CD4-positive, alpha-beta T cell (primary cell): Measurements from ENCODE around the gene TTC8. TPM values are rescaled to one million over a fixed set of nuclear protein-coding genes. Genes with fewer than 3 reads are reported as not detected.

Experiments used
- ATAC-seq: fragments of 200-7000 bp; cut with Tn5 transposase; one replicate; pipeline ENCODE4 v1.10.0; 2022; ENCODE audit warnings: mild to moderate bottlenecking; ENCODE audit not compliant: poor library complexity
- CTCF ChIA-PET: fragments of 350-600 bp; sonication (Branson Sonifier 250); formaldehyde crosslinking; loops from one replicate; lab custom pipeline; 2021; ENCODE audit warnings: antibody characterized with exemption, inconsistent platforms; lab: Charles Lee
- POLR2A ChIA-PET: fragments of 350-600 bp; sonication (Branson Sonifier 250); formaldehyde crosslinking; loops from one replicate; lab custom pipeline; 2021; ENCODE audit warnings: antibody characterized with exemption, inconsistent platforms; lab: Charles Lee
- DNase-seq, 14 experiments: peaks; one replicate each; pipeline ENCODE4 v3.0.0-alpha.2; 2013 to 2020; ENCODE audit warnings: mixed read lengths in 2 of 14
- H3K27ac ChIP-seq, 2 donors: one replicate each; pipeline versions ENCODE4 v1.5.1 to v1.7.0; 2013; ENCODE audit warnings: low read length in 2 of 2, low read depth in 1 of 2, mild to moderate bottlenecking in 1 of 2
- H3K27me3 ChIP-seq, 2 experiments: 1 replicate in 1 of 2; 2 replicates in 1 of 2; pipeline versions ENCODE4 v1.6.1 to v1.7.0; 2013; ENCODE audit warnings: low read length in 2 of 2, control low read depth in 1 of 2, mild to moderate bottlenecking in 1 of 2, moderate library complexity in 1 of 2; ENCODE audit not compliant: insufficient read depth in 2 of 2, control insufficient read depth in 1 of 2
- H3K36me3 ChIP-seq: one replicate; pipeline ENCODE4 v1.6.1; 2013; ENCODE audit warnings: low read length, control low read depth; ENCODE audit not compliant: insufficient read depth
- H3K4me1 ChIP-seq: one replicate; pipeline ENCODE4 v1.6.1; 2013; ENCODE audit warnings: low read length, control low read depth; ENCODE audit not compliant: insufficient read depth
- H3K4me3 ChIP-seq: one replicate; pipeline ENCODE4 v1.5.1; 2013; ENCODE audit warnings: mild to moderate bottlenecking, low read length, moderate library complexity
- H3K9me3 ChIP-seq, 2 experiments: 1 replicate in 1 of 2; 2 replicates in 1 of 2; pipeline versions ENCODE4 v1.6.1 to v1.7.0; 2013; ENCODE audit warnings: low read length in 2 of 2, mild to moderate bottlenecking in 2 of 2, control low read depth in 1 of 2, moderate library complexity in 1 of 2; ENCODE audit not compliant: control insufficient read depth in 1 of 2, insufficient read depth in 1 of 2
- H3K27ac Mint-ChIP-seq: one replicate; pipeline ENCODE4 v1.8.0; 2020; ENCODE audit warnings: mixed read lengths
- H3K27me3 Mint-ChIP-seq: one replicate; pipeline ENCODE4 v1.8.0; 2021; ENCODE audit warnings: mixed read lengths
- H3K36me3 Mint-ChIP-seq: one replicate; pipeline ENCODE4 v1.8.0; 2021; ENCODE audit warnings: low read depth, mixed read lengths
- H3K4me1 Mint-ChIP-seq: one replicate; pipeline ENCODE4 v1.8.0; 2021; ENCODE audit warnings: low read depth, mixed read lengths
- H3K4me3 Mint-ChIP-seq: one replicate; pipeline ENCODE4 v1.8.0; 2020; ENCODE audit warnings: mild to moderate bottlenecking, mixed read lengths
- H3K9me3 Mint-ChIP-seq: one replicate; pipeline ENCODE4 v1.8.0; 2020; ENCODE audit warnings: mixed read lengths
- intact Hi-C, 2 experiments: fragments of 100-400 bp; cut with DNase I in 1 of 2; cut with micrococcal nuclease in 1 of 2; formaldehyde crosslinking; loops; one replicate each; pipeline versions ENCODE4 v1.15.1 to v1.9.0; 2023 to 2025; cut with DNase I, micrococcal nuclease
- total RNA-seq, 174 experiments: library from RNA in 2 of 174; stranded (reverse) in 2 of 174; gene quantifications; one replicate each; pipeline ENCODE4 v1.2.3 and lab custom pipeline; 2021 to 2026
- TF ChIP-seq, protein P1 (sequence below): fragments of 200-600 bp; IDR thresholded peaks from one replicate; pipeline ENCODE4 v1.8.0; 2022; ENCODE audit warnings: antibody characterized with exemption, mild to moderate bottlenecking

Gene TTC8
- total RNA-seq, 2 experiments from 2014 or later: 1.6 to 2.1 TPM

DNA sequence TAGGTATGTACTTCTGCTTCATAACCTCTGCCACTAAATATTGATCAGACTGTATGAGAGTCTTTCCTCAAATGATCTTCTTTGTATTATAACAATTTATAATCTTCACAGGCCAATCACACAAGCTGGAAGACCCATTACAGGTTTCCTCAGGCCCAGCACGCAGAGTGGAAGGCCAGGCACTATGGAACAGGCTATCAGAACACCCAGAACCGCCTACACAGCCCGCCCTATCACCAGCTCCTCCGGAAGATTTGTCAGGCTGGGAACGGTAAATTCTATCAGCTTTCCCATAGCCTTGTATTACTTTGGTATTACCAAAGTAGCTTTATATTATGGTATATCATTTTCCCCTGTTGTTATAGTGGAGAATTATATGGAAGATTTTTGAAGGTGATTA lies 16.5 kb downstream of the TTC8 start:
- H3K4me3 Mint-ChIP-seq: no peak overlapping the region
- H3K36me3 Mint-ChIP-seq: no peaks in the 10 kb centered on the region
- H3K27ac Mint-ChIP-seq: no peak overlapping the region
- no peak overlapping the region for H3K27ac ChIP-seq
- ChIA-PET CTCF (no interaction called here), POLR2A (no interaction called here)
- no peaks in the 10 kb centered on the region for H3K9me3 Mint-ChIP-seq
- TF ChIP-seq, protein P1, sequence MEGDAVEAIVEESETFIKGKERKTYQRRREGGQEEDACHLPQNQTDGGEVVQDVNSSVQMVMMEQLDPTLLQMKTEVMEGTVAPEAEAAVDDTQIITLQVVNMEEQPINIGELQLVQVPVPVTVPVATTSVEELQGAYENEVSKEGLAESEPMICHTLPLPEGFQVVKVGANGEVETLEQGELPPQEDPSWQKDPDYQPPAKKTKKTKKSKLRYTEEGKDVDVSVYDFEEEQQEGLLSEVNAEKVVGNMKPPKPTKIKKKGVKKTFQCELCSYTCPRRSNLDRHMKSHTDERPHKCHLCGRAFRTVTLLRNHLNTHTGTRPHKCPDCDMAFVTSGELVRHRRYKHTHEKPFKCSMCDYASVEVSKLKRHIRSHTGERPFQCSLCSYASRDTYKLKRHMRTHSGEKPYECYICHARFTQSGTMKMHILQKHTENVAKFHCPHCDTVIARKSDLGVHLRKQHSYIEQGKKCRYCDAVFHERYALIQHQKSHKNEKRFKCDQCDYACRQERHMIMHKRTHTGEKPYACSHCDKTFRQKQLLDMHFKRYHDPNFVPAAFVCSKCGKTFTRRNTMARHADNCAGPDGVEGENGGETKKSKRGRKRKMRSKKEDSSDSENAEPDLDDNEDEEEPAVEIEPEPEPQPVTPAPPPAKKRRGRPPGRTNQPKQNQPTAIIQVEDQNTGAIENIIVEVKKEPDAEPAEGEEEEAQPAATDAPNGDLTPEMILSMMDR: no peak
- no peaks in the 10 kb centered on the region for H3K27me3 ChIP-seq
- H3K4me1 Mint-ChIP-seq: no peaks in the 10 kb centered on the region
- ATAC-seq (no peak), DNase-seq (no peak)
- H3K27me3 Mint-ChIP-seq: peaks cover 5% of the 10 kb centered on the region
- no peaks in the 10 kb centered on the region for H3K9me3 ChIP-seq
- no peaks in the 10 kb centered on the region for H3K36me3 ChIP-seq
- intact Hi-C loops: no loop called here
- H3K4me1 ChIP-seq: no peaks in the 10 kb centered on the region
- H3K4me3 ChIP-seq: no peak overlapping the region

DNA sequence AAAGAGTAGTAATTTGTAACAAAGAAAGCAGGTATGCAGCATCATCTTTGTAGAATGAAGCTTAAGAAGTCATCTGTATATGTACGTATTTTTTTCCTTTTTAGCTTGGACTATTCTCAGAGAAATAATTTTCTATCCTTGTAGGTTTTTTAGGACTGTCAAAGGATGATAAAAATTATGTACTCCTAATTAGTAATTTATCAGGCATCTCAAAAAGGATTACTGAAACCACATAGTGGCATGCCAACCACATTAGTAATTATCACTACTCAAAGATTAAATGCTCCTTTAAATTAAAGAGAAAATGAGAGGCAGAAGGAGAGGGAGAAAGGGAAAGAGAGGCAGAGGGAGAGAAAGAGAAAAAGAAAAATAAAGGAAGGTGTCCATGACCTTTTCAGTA lies 17.3 kb downstream of the TTC8 start:
- no peaks in the 10 kb centered on the region for H3K9me3 Mint-ChIP-seq
- ChIA-PET CTCF (no interaction called here), POLR2A (no interaction called here)
- no peak overlapping the region for H3K27ac Mint-ChIP-seq
- H3K4me1 Mint-ChIP-seq: no peaks in the 10 kb centered on the region
- H3K4me3 Mint-ChIP-seq: no peak overlapping the region
- Histone ChIP-seq H3K4me1 (no peaks in the 10 kb centered on the region), H3K4me3 (no peak overlapping the region), H3K9me3 (no peaks in the 10 kb centered on the region), H3K27me3 (no peaks in the 10 kb centered on the region), H3K36me3 (no peaks in the 10 kb centered on the region), H3K27ac (no peak overlapping the region)
- intact Hi-C loops: no loop called here
- no peaks in the 10 kb centered on the region for H3K36me3 Mint-ChIP-seq
- no peak for DNase-seq
- TF ChIP-seq, protein P1: no peak
- ATAC-seq: no peak
- H3K27me3 Mint-ChIP-seq: peaks cover 5% of the 10 kb centered on the region

DNA sequence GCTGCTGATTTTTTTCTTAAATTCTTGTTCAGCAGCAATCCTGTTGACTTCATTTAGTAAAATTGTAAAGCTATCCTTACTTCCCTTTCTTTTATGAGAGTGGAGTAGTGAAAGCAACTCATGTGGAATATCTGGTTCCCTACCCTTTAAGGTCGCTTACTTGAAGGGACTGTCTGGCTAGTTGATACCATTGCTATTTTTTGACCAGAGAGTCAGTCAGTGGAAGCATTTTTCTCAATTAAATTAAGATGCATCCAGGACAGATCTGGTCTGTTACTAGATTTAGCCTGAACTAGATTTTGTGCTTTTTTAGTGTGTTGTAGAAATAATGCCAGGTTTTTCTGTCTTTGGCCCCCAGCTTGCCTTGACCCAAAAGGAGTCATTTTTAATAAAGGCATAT lies 18.0 kb downstream of the TTC8 start:
- intact Hi-C loops: no loop called here
- H3K4me1 Mint-ChIP-seq: no peaks in the 10 kb centered on the region
- H3K9me3 Mint-ChIP-seq: no peaks in the 10 kb centered on the region
- ChIA-PET CTCF (no interaction called here), POLR2A (no interaction called here)
- no peak overlapping the region for H3K27ac Mint-ChIP-seq
- H3K27ac ChIP-seq: no peak overlapping the region
- no peak overlapping the region for H3K4me3 ChIP-seq
- no peak for ATAC-seq
- no peaks in the 10 kb centered on the region for H3K36me3 Mint-ChIP-seq
- no peaks in the 10 kb centered on the region for H3K4me1 ChIP-seq
- no peaks in the 10 kb centered on the region for H3K36me3 ChIP-seq
- no peaks in the 10 kb centered on the region for H3K27me3 ChIP-seq
- no peak overlapping the region for H3K4me3 Mint-ChIP-seq
- no peaks in the 10 kb centered on the region for H3K9me3 ChIP-seq
- DNase-seq: no peak
- TF ChIP-seq, protein P1: no peak
- no peaks in the 10 kb centered on the region for H3K27me3 Mint-ChIP-seq
